Measurements from ENCODE around the gene CAMKK1.

DNA sequence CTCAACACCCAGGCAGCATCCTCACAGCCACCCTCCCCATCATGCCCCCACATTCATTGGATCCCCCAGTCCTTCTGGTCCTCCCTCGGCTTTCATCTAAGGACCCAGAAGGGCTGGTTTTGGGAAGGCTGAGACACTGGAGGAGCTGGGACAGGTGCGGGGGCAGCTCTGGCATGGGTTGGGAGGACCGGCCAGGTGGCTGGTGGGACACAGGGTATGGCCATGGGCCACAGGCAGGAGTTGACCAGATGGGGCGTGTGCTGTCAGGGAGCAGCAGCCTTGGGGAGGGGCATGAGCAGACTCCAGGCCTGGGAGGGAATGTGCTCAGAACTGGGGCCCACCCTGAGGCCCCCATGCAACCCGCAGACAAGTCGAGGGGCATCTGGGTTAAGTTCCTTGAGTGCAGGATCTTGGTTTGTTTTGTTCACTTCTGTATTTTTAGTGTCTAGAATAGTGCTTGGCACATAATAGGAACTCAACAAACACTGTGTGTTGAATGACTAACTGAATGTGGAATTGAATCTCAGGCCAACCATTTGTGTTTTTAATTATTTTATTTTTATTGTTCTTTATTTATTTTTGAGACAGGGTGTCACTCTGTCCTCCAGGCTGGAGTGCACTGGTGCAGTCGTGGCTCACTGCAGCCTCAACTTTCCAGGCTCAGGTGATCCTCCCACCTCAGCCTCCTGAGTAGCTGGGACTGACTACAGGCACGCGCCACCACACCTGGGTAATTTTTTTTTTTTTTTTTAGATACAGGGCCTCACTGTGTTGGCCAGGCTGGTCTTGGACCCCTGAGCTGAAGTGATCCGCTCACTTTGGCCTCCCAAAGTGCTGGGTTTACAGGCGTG, 17.8 kb upstream of the CAMKK1 start:
- no peak for TF ChIP-seq CTCF (optimal IDR thresholded peaks at IDR 0.05 in 1 of 3, IDR thresholded peaks at IDR 0.05 in 1 of 3, conservative IDR thresholded peaks at IDR 0.05 in 1 of 3; ENCODE audit: extremely low read depth in 1 of 3, insufficient read depth in 2 of 3, low read length in 3 of 3)
- no peak for TF ChIP-seq EZH2 (IDR thresholded peaks at IDR 0.05; ENCODE audit: low read length)

Data from keratinocyte (primary cell).